LHCN-M2 (cell line): ENCODE data around the gene ANHX. TPM values are rescaled to one million over a fixed set of nuclear protein-coding genes. Genes with fewer than 3 reads are reported as not detected.
"Not testable (repeated sequence)": the region's sequence is repeated elsewhere in the genome, so short reads cannot be mapped to it uniquely, and the experiment has no call there.

ENCODE experiments used
- DNase-seq: peaks from one replicate; pipeline ENCODE4 v3.0.0-alpha.2; 2012; ENCODE audit warnings: low read depth
- polyA plus RNA-seq: library from polyadenylated mRNA; unstranded; fragments of >200 nt; gene quantifications from one replicate; pipeline ENCODE4 v1.2.1, GENCODE V29; 2012; ENCODE audit warnings: missing spikeins
- total RNA-seq: library from RNA; depleted of rRNA; stranded (reverse); fragments of >200 nt; gene quantifications from 2 replicates; pipeline ENCODE4 v1.2.3, GENCODE V29; 2014; rRNA removed

ANHX gene
- not detected in 2 replicates for total RNA-seq
- not detected for polyA plus RNA-seq

GRCh38 chr12:133235401-133236112 is at the start of gene ANHX:
TSS of gene ANHX (minus strand) at chr12:133235877. CDS start at chr12:133234356, 1,521 bp downstream.
- no peak for DNase-seq

- DNase-seq: not testable (repeated sequence)
Observed at GRCh38 chr12:133264668-133265067, 29.0 kb upstream of the ANHX start.

GRCh38 chr12:133264173-133264572 is 28.5 kb upstream of the ANHX start:
- DNase-seq: no peak

- no peak for DNase-seq
Observed at GRCh38 chr12:133256321-133256720, 20.6 kb upstream of the ANHX start.

GRCh38 chr12:133255833-133256232 is 20.2 kb upstream of the ANHX start:
- not testable (repeated sequence) for DNase-seq

GRCh38 chr12:133251732-133252131 is 16.1 kb upstream of the ANHX start:
- no peak for DNase-seq

GRCh38 chr12:133236556-133236955 is 879 bp upstream of the ANHX start:
- DNase-seq: no peak

- no peak for DNase-seq
Observed at GRCh38 chr12:133236144-133236543, 467 bp upstream of the ANHX start.

- DNase-seq: no peak
Observed at GRCh38 chr12:133234971-133235370, 706 bp downstream of the ANHX start.

GRCh38 chr12:133233993-133234564 is 1.6 kb downstream of the ANHX start:
- no peak for DNase-seq

GRCh38 chr12:133233006-133233405 is 2.7 kb downstream of the ANHX start:
- no peak for DNase-seq

- no peak for DNase-seq
Observed at GRCh38 chr12:133231001-133231400, 4.7 kb downstream of the ANHX start.

- DNase-seq: no peak
Observed at GRCh38 chr12:133227281-133227852, 8.3 kb downstream of the ANHX start.

- no peak for DNase-seq
Observed at GRCh38 chr12:133226690-133227089, 9.0 kb downstream of the ANHX start.

GRCh38 chr12:133225527-133225926 is 10.2 kb downstream of the ANHX start:
- no peak for DNase-seq

GRCh38 chr12:133222211-133222610 is 13.5 kb downstream of the ANHX start:
- no peak for DNase-seq

GRCh38 chr12:133221241-133221640 is 14.4 kb downstream of the ANHX start:
- no peak for DNase-seq

GRCh38 chr12:133220521-133220920 is 15.2 kb downstream of the ANHX start:
- no peak for DNase-seq

- DNase-seq: no peak
Observed at GRCh38 chr12:133217219-133217618, 18.5 kb downstream of the ANHX start.

- no peak for DNase-seq
Observed at GRCh38 chr12:133215724-133216123, 20.0 kb downstream of the ANHX start.

- DNase-seq: no peak
Observed at GRCh38 chr12:133206390-133206789, 29.3 kb downstream of the ANHX start.

GRCh38 chr12:133204264-133204603 is 31.4 kb downstream of the ANHX start:
- no peak for DNase-seq
